Endothelial cell of umbilical vein (primary cell): Measurements from ENCODE around the gene CENPA.

ENCODE experiments used
- CTCF ChIP-seq, 2 donors: IDR thresholded peaks; 1 replicate in 1 of 2; 2 replicates in 1 of 2; pipeline ENCODE4 v1.5.1; 2011; ENCODE audit warnings: low read length in 2 of 2, mild to moderate bottlenecking in 2 of 2, moderate library complexity in 2 of 2, control low read depth in 1 of 2, inconsistent platforms in 1 of 2, low read depth in 1 of 2; ENCODE audit not compliant: insufficient read depth in 1 of 2; ENCODE audit errors: extremely low read depth in 1 of 2
- EZH2 ChIP-seq: IDR thresholded peaks from 2 replicates; pipeline ENCODE4 v1.6.1; 2012; ENCODE audit warnings: borderline replicate concordance, low read depth, mild to moderate bottlenecking, moderate library complexity, low read length, inconsistent platforms; ENCODE audit not compliant: severe bottlenecking
- GATA2 ChIP-seq: IDR thresholded peaks from 2 replicates; pipeline ENCODE4 v1.7.0; 2011; ENCODE audit warnings: low read depth, mild to moderate bottlenecking, moderate library complexity, mixed read lengths, low read length; ENCODE audit not compliant: insufficient read length, insufficient read depth
- MYC ChIP-seq: IDR thresholded peaks from one replicate; pipeline ENCODE4 v1.6.1; 2011; ENCODE audit warnings: mild to moderate bottlenecking, low read depth, low read length
- POLR2A ChIP-seq: IDR thresholded peaks from 2 replicates; pipeline ENCODE4 v1.6.1; 2012; ENCODE audit warnings: low read depth, mild to moderate bottlenecking, control low read depth, low read length
- POLR2AphosphoS5 ChIP-seq: IDR thresholded peaks from 2 replicates; pipeline ENCODE4 v1.6.1; 2012; ENCODE audit warnings: low read depth, mild to moderate bottlenecking, control low read depth, low read length, moderate library complexity; ENCODE audit not compliant: insufficient read depth

- TF ChIP-seq CTCF (IDR thresholded peaks at IDR 0.05; ENCODE audit: extremely low read depth in 1 of 2, insufficient read depth in 1 of 2, low read depth in 1 of 2, low read length in 2 of 2) (no peak), POLR2AphosphoS5 (no peak), EZH2 (no peak), MYC (no peak), POLR2A (no peak), GATA2 (no peak)
Observed at GRCh38 chr2:26756337-26756736, 29.5 kb upstream of the CENPA start.
